Ascending aorta (tissue), 2 donors: ENCODE results near the gene TAOK1. TPM values are rescaled to one million over a fixed set of nuclear protein-coding genes. Genes with fewer than 3 reads are reported as not detected.
"Not testable (repeated sequence)": the region's sequence is repeated elsewhere in the genome, so short reads cannot be mapped to it uniquely, and the experiment has no call there.

ENCODE experiments used
- DNase-seq, 2 donors: peaks; one replicate each; pipeline ENCODE4 v3.0.0-alpha.2; 2019; ENCODE audit warnings: low spot score in 2 of 2
- H3K27ac ChIP-seq, 2 donors: fragments of 200-600 bp; sonication (generic); one replicate each; pipeline ENCODE4 v1.5.1; 2016 to 2017; ENCODE audit warnings: mild to moderate bottlenecking in 1 of 2
- H3K27me3 ChIP-seq: fragments of 200-600 bp; sonication (generic); one replicate; pipeline ENCODE4 v1.5.1; 2017
- H3K36me3 ChIP-seq, 2 donors: fragments of 200-600 bp; sonication (generic); one replicate each; pipeline ENCODE4 v1.5.1; 2016
- H3K4me1 ChIP-seq, 2 donors: fragments of 200-600 bp; sonication (generic); one replicate each; pipeline ENCODE4 v1.5.1; 2016 to 2017; ENCODE audit warnings: mild to moderate bottlenecking in 1 of 2
- H3K4me3 ChIP-seq, 2 donors: fragments of 200-600 bp; sonication (generic); one replicate each; pipeline ENCODE4 v1.5.1; 2016 to 2017; ENCODE audit warnings: mild to moderate bottlenecking in 1 of 2
- H3K9me3 ChIP-seq, 2 donors: fragments of 200-600 bp; sonication (generic); one replicate each; pipeline ENCODE4 v1.5.1; 2016
- CTCF ChIP-seq, 3 experiments: fragments of 200-600 bp in 2 of 3; fragments of 450-650 bp in 1 of 3; sonication (generic) in 2 of 3; IDR thresholded peaks; one replicate each; pipeline ENCODE4 v1.5.1; 2016 to 2019; ENCODE audit warnings: antibody characterized with exemption in 3 of 3, mild to moderate bottlenecking in 1 of 3, moderate library complexity in 1 of 3
- intact Hi-C: fragments of 100-400 bp; cut with DNase I; formaldehyde crosslinking; loops from one replicate; pipeline ENCODE4 v1.15.1; 2023
- total RNA-seq: library from RNA; depleted of rRNA; stranded (reverse); fragments of >200 nt; gene quantifications from one replicate; pipeline ENCODE4 v1.1.0, GENCODE V29; 2016

Gene TAOK1
- total RNA-seq, 1 donor from 2014 or later = 20.8 TPM

GRCh38 chr17:29546830-29547229 lies 156.7 kb downstream of the TAOK1 start:
- Histone ChIP-seq H3K9me3 (no peaks in the 10 kb centered on the region), H3K27me3 (no peaks in the 10 kb centered on the region), H3K36me3 (peaks cover 11 to 33% of the 10 kb centered on the region in 2 donors), H3K27ac (no peak overlapping the region), H3K4me3 (no peak overlapping the region), H3K4me1 (no peaks in the 10 kb centered on the region)
- DNase-seq = no peak
- intact Hi-C loops = no loop called here
- no peak for TF ChIP-seq CTCF (IDR thresholded peaks at IDR 0.05)

DNA sequence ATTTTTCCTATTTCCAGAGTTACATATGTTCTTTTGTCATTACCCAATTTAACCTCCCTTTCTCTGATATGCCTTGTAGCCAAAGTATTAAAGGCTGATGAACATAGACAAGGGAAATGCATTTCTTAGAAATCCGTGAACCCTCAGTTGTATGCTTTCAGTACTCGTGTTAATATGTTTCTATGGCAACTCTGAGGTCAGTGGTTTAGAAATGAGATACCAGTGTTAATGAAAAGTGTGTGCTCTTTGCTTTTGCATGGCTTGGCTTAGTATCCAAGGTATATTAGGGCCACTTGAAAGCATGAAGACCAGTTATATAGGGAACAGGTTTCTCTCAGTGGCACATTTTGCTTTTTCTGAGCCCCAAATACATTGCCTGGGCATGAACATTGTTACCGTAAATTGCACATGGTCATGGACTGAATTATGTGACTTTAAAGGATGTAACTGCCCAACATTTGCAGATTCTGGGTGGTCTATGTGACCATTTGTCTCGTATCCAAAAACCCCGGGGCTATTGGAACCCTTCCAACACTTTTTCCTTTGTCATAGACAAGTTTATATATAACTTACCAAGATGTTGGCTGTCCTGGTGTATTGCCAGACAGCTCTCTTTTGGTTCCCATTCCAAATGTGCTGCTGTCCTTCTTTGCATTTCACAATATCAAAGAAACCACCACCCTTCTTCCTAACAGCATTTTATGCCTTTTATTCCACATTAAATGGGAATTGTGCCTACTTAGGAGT lies 159.2 kb downstream of the TAOK1 start:
- intact Hi-C loops = no loop called here
- Histone ChIP-seq H3K4me3 (no peak overlapping the region), H3K36me3 (peaks cover 0 to 7% of the 10 kb centered on the region in 2 donors), H3K27ac (no peak overlapping the region), H3K27me3 (no peaks in the 10 kb centered on the region), H3K9me3 (no peaks in the 10 kb centered on the region), H3K4me1 (no peaks in the 10 kb centered on the region)
- DNase-seq = no peak
- no peak for TF ChIP-seq CTCF (IDR thresholded peaks at IDR 0.05)

DNA sequence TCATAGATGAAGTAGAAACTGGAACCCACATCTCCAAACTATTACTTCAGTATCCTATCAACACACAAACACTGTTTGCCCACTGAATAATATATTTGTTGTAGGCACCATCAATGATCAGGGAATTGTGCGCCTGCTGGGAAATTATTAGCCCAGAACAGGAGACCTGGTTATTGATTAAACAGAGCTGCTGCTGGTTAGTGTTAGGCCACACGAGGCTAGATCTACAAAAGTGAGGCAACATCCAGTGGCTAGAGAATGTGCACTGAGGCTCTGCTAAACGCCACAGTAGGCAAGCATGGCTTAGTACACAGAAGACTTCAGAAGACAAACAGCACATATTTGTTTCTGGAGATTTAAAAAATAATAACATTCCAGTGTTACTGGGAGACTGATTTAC lies 165.7 kb downstream of the TAOK1 start:
- TF ChIP-seq CTCF (IDR thresholded peaks at IDR 0.05) = no peak
- Histone ChIP-seq H3K9me3 (no peaks in the 10 kb centered on the region), H3K4me3 (no peak overlapping the region), H3K4me1 (no peaks in the 10 kb centered on the region), H3K27ac (no peak overlapping the region), H3K27me3 (no peaks in the 10 kb centered on the region), H3K36me3 (peaks cover 0 to 3% of the 10 kb centered on the region in 2 donors)
- no peak for DNase-seq
- intact Hi-C loops = no loop called here

DNA sequence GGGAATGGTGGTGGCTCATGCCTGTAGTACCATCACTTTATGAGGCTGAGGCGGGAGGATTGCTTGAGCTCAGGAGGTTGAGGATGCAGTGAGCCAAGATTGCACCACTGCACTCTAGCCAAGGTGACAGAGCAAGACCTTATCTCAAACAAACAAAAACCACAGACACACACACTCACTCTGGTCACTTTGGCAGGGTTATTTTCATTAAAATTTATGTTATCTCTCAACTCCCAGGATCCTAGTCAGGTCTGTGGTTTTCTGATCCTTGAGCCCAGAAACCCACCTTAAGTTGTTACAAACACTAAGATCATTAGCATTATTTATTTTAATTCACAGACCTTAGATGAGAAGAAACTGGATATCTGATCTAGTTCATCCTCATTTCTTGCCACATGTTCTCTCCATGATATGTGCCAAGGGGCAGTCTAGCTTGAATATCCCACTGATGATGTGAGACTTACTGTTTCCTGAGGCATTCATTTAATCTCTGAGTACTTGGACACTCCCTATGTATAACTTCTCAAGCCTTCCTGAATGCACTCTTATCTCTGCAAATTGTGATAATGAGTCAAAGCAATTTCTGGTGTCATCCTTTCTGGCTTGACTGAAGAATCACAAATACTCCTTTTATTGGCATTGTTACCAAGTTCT lies 167.0 kb downstream of the TAOK1 start:
- no peak overlapping the region for H3K4me3 ChIP-seq
- intact Hi-C loops = no loop called here
- H3K36me3 ChIP-seq = peaks cover 0 to 4% of the 10 kb centered on the region in 2 donors
- TF ChIP-seq CTCF (IDR thresholded peaks at IDR 0.05) = no peak
- H3K4me1 ChIP-seq = no peaks in the 10 kb centered on the region
- no peaks in the 10 kb centered on the region for H3K27me3 ChIP-seq
- H3K27ac ChIP-seq = no peak overlapping the region
- no peaks in the 10 kb centered on the region for H3K9me3 ChIP-seq
- no peak for DNase-seq

GRCh38 chr17:29557739-29558116 lies 167.6 kb downstream of the TAOK1 start:
- Histone ChIP-seq H3K4me1 (no peaks in the 10 kb centered on the region), H3K4me3 (no peak overlapping the region), H3K27ac (no peak overlapping the region), H3K9me3 (no peaks in the 10 kb centered on the region), H3K36me3 (peaks cover 0 to 5% of the 10 kb centered on the region in 2 donors), H3K27me3 (no peaks in the 10 kb centered on the region)
- no peak for TF ChIP-seq CTCF (IDR thresholded peaks at IDR 0.05)
- no peak for DNase-seq
- intact Hi-C loops = no loop called here

DNA sequence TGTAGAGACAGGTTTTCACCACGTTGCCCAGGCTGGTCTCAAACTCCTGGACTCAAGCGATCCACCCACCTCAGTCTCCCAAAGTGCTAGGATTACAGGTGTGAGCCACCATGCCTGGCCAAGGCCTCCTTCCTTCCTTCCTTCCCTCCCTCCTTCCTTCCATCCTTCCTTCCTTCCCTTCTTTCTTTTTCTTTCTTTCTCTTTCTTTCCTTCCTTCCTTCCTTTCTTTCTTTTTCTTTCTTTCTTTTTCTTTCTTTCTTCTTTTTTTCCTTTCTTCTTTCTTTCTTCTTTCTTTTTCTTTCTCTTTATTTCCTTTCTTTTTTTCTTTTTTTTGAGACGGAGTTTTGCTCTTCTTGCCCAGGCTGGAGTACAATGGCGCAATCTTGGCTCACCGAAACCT lies 168.0 kb downstream of the TAOK1 start:
- H3K27ac ChIP-seq, H3K36me3 ChIP-seq, H3K9me3 ChIP-seq, intact Hi-C loops, H3K27me3 ChIP-seq, H3K4me3 ChIP-seq, DNase-seq, H3K4me1 ChIP-seq: not testable (repeated sequence)
